Neuronal stem cell (in vitro differentiated cells): ENCODE data around the gene HERC3.
A peak's percentile ranks its signal among the peaks of the same experiment; 100 is the strongest.

ENCODE experiments used
- DNase-seq: peaks from one replicate; pipeline ENCODE4 v3.0.0-alpha.2; 2013; ENCODE audit warnings: low spot score
- H2AFZ ChIP-seq: one replicate; pipeline ENCODE4 v1.6.1; 2013; ENCODE audit warnings: mild to moderate bottlenecking, low read length, inconsistent platforms
- H2AK5ac ChIP-seq: 2 replicates; pipeline ENCODE4 v1.6.1; 2013; ENCODE audit warnings: low read depth, mild to moderate bottlenecking, inconsistent platforms, low read length, moderate library complexity, mixed read lengths
- H2BK120ac ChIP-seq: 2 replicates; pipeline ENCODE4 v1.6.1; 2013; ENCODE audit warnings: low read depth, mild to moderate bottlenecking, inconsistent platforms, low read length, moderate library complexity, mixed read lengths
- H2BK12ac ChIP-seq: one replicate; pipeline ENCODE4 v1.6.1; 2013; ENCODE audit warnings: low read length, inconsistent platforms
- H2BK15ac ChIP-seq: 2 replicates; pipeline ENCODE4 v1.6.1; 2013; ENCODE audit warnings: mild to moderate bottlenecking, low read length, inconsistent platforms, mixed read lengths
- H2BK5ac ChIP-seq: one replicate; pipeline ENCODE4 v1.6.1; 2013; ENCODE audit warnings: inconsistent platforms, mild to moderate bottlenecking, low read length, moderate library complexity
- H3K14ac ChIP-seq: one replicate; pipeline ENCODE4 v1.6.1; 2013; ENCODE audit warnings: low read length, inconsistent platforms
- H3K18ac ChIP-seq: 2 replicates; pipeline ENCODE4 v1.6.1; 2013; ENCODE audit warnings: low read length, inconsistent platforms
- H3K23ac ChIP-seq: 2 replicates; pipeline ENCODE4 v1.6.1; 2013; ENCODE audit warnings: low read depth, mild to moderate bottlenecking, mixed read lengths, low read length, inconsistent platforms; ENCODE audit not compliant: poor library complexity
- H3K27ac ChIP-seq: replicated peaks from 3 replicates; pipeline ENCODE4 v1.5.1; 2013; ENCODE audit warnings: low read length, inconsistent platforms
- H3K27me3 ChIP-seq, 3 experiments: 2 replicates each; pipeline ENCODE4 v1.6.1; 2013; ENCODE audit warnings: low read length in 3 of 3, mild to moderate bottlenecking in 2 of 3, inconsistent platforms in 1 of 3, low read depth in 1 of 3, mixed read lengths in 1 of 3, moderate library complexity in 1 of 3; ENCODE audit not compliant: control insufficient read depth in 3 of 3, insufficient read depth in 3 of 3
- H3K36me3 ChIP-seq, 2 donors: replicated peaks in 1 of 2; 2 replicates each; pipeline ENCODE4 v1.6.1; 2013; ENCODE audit warnings: low read length in 2 of 2; ENCODE audit not compliant: control insufficient read depth in 2 of 2, insufficient read depth in 2 of 2
- H3K4ac ChIP-seq: 2 replicates; pipeline ENCODE4 v1.6.1; 2013; ENCODE audit warnings: inconsistent platforms, mild to moderate bottlenecking, low read length, moderate library complexity
- H3K4me1 ChIP-seq, 2 donors: 1 replicate in 1 of 2; 2 replicates in 1 of 2; pipeline ENCODE4 v1.6.1; 2013; ENCODE audit warnings: low read length in 2 of 2, low read depth in 1 of 2; ENCODE audit not compliant: control insufficient read depth in 2 of 2, insufficient read depth in 1 of 2
- H3K4me2 ChIP-seq: one replicate; pipeline ENCODE4 v1.6.1; 2013; ENCODE audit warnings: mild to moderate bottlenecking, low read length, inconsistent platforms; ENCODE audit not compliant: insufficient read depth, poor library complexity, severe bottlenecking
- H3K4me3 ChIP-seq, 2 donors: 2 replicates each; pipeline ENCODE4 v1.5.1; 2013; ENCODE audit warnings: low read length in 2 of 2, mild to moderate bottlenecking in 2 of 2, inconsistent platforms in 1 of 2, moderate library complexity in 1 of 2
- H3K79me1 ChIP-seq: one replicate; pipeline ENCODE4 v1.6.1; 2013; ENCODE audit warnings: low read depth, mild to moderate bottlenecking, inconsistent platforms, low read length, moderate library complexity
- H3K9ac ChIP-seq: one replicate; pipeline ENCODE4 v1.6.1; 2013; ENCODE audit warnings: mild to moderate bottlenecking, low read depth, low read length, inconsistent platforms; ENCODE audit not compliant: poor library complexity
- H3K9me3 ChIP-seq, 2 donors: replicated peaks in 1 of 2; 2 replicates each; pipeline versions ENCODE3 to v1.6.1; 2013; ENCODE audit warnings: low read length in 2 of 2, mild to moderate bottlenecking in 2 of 2, inconsistent platforms in 1 of 2, low read depth in 1 of 2, mixed read lengths in 1 of 2, moderate library complexity in 1 of 2; ENCODE audit not compliant: control insufficient read depth in 2 of 2, insufficient read depth in 1 of 2
- H4K8ac ChIP-seq: one replicate; pipeline ENCODE4 v1.6.1; 2013; ENCODE audit warnings: low read depth, mild to moderate bottlenecking, inconsistent platforms, low read length, moderate library complexity
- H4K91ac ChIP-seq: one replicate; pipeline ENCODE4 v1.6.1; 2013; ENCODE audit warnings: low read length, low read depth, mild to moderate bottlenecking, inconsistent platforms; ENCODE audit not compliant: poor library complexity
- WGBS, 2 donors: extraction: QIAGEN DNeasy Blood & Tissue Kit; methylation state at CpG; one replicate each; pipeline ENCODE4 v1.1.7; 2013; ENCODE audit warnings: missing lambda C conversion rate in 2 of 2, mixed read lengths in 1 of 2; ENCODE audit not compliant: insufficient read length in 2 of 2, insufficient replicate concordance in 1 of 2; ENCODE audit errors: extremely low coverage in 2 of 2; 5-methylcytosine and 5-hydroxymethylcytosine counted together

HERC3 gene

DNA sequence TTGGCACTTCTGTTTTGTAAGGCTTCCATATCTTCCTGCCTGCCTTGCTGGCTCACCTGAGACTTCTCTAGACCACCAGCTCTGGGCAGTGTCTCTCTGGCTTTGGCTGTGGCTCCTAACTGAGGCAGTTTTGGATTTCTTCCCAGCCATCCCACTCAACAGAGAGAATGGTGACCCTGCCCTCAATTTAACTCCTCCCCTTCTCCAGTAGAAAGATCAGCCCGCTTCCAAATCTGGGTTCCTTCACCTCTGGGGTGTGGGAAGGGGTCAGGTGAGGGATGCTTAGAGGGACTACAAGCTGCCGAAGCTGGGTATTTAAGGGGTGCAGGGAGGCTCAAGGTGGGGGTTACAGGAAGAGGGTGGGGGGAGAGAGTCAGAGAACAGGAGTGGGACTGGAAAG, 81.6 kb downstream of the HERC3 start:
- WGBS, 2 donors: no CpG with 5 or more reads among the region's 2 CpGs
- H2AFZ ChIP-seq: no peak overlapping the region
- H3K4me2 ChIP-seq: no peak overlapping the region
- no peaks in the 10 kb centered on the region for H3K79me1 ChIP-seq
- H3K4me3 ChIP-seq: no peak overlapping the region
- no peak overlapping the region for H4K8ac ChIP-seq
- no peak overlapping the region for H2BK15ac ChIP-seq
- no peaks in the 10 kb centered on the region for H3K9me3 ChIP-seq
- H3K4ac ChIP-seq: no peak overlapping the region
- H2BK12ac ChIP-seq: no peak overlapping the region
- no peak overlapping the region for H4K91ac ChIP-seq
- no peak overlapping the region for H3K23ac ChIP-seq
- no peaks in the 10 kb centered on the region for H3K36me3 ChIP-seq
- DNase-seq: no peak
- no peaks in the 10 kb centered on the region for H3K27me3 ChIP-seq
- no peak overlapping the region for H3K9ac ChIP-seq
- no peak overlapping the region for H2BK120ac ChIP-seq
- no peak overlapping the region for H2AK5ac ChIP-seq
- no peak overlapping the region for H3K14ac ChIP-seq
- no peaks in the 10 kb centered on the region for H3K4me1 ChIP-seq
- no peak overlapping the region for H2BK5ac ChIP-seq
- H3K18ac ChIP-seq: no peak overlapping the region
- no peak overlapping the region for H3K27ac ChIP-seq

DNA sequence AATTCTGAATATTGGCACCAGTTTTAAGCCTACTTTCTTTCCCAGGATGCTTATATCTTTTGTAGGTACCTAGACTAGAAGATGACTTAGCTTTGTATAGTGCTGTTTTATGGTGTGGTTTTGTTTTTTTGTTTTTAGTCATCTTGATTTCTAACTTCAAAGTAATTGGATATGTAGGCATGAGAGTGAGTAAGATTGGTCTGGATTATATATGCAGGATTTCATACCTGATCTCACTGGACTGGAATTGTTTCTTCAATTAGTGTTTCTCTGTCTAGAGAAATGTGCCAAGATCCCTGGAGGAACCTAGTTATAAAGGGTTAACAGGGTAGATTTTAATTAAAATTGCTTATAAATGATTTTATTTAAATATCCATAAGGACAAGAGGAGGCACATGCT, 82.3 kb downstream of the HERC3 start:
- Histone ChIP-seq H3K18ac (no peak overlapping the region), H3K4me3 (no peak overlapping the region), H3K9ac (no peak overlapping the region), H3K4ac (no peak overlapping the region), H4K8ac (no peak overlapping the region), H2AFZ (no peak overlapping the region), H2BK120ac (no peak overlapping the region), H3K14ac (no peak overlapping the region), H3K79me1 (no peaks in the 10 kb centered on the region), H3K23ac (no peak overlapping the region), H4K91ac (no peak overlapping the region), H3K27ac (no peak overlapping the region), H2BK15ac (no peak overlapping the region), H3K36me3 (no peaks in the 10 kb centered on the region), H3K9me3 (no peaks in the 10 kb centered on the region), H2AK5ac (no peak overlapping the region), H3K27me3 (no peaks in the 10 kb centered on the region), H2BK5ac (no peak overlapping the region), H2BK12ac (no peak overlapping the region), H3K4me2 (no peak overlapping the region), H3K4me1 (no peaks in the 10 kb centered on the region)
- no peak for DNase-seq

DNA sequence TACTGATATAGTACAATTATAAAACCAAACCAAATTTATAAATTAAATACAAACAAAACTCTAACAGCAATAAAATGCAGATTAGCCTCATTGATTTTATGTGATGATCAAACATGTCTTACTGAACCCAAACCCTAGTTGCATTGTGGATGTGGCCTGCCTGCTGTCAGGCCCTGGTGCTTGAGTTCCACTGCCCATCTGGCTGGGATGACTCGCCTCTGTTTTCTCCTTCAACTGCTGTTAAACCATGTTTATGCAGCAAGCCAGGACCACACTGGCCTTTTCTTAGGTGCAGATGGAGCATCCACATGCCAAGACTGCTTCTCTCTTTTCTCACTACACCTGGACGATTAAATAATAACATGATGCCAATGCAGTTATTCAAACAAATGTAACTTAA, 82.7 kb downstream of the HERC3 start:
- Histone ChIP-seq H3K4me2 (no peak overlapping the region), H2BK15ac (no peak overlapping the region)

DNA sequence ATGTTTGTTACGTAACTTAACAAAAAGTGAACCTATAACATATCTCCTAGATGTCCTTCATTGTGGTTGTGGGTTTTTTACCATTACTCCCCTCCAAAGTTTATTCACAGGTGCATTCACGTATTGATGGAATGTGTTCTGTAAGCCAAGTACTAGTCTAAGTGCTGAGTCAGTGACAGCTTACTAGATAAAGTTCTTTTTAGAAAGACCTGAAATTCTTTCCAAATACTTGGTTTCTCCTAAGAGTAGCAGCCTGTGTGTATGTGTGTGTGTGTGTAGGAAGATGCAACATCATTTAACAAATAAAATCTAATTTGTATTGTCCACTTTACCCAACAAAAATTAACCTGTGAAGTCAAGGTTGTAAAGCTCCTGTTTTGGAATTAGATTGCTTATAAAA, 83.3 kb downstream of the HERC3 start:
- Histone ChIP-seq H3K4me3 (no peak overlapping the region), H3K9ac (no peak overlapping the region), H2AFZ (no peak overlapping the region), H2BK120ac (no peak overlapping the region), H3K23ac (no peak overlapping the region), H3K14ac (no peak overlapping the region), H3K4me2 (no peak overlapping the region), H2BK12ac (no peak overlapping the region), H3K79me1 (no peaks in the 10 kb centered on the region), H3K27me3 (no peaks in the 10 kb centered on the region), H3K9me3 (no peaks in the 10 kb centered on the region), H3K27ac (no peak overlapping the region), H2BK15ac (no peak overlapping the region), H2BK5ac (no peak overlapping the region), H3K36me3 (no peaks in the 10 kb centered on the region), H2AK5ac (no peak overlapping the region), H3K18ac (no peak overlapping the region), H3K4me1 (no peaks in the 10 kb centered on the region), H4K91ac (no peak overlapping the region), H3K4ac (no peak overlapping the region), H4K8ac (no peak overlapping the region)
- no CpG with 5 or more reads among the region's 2 CpGs for WGBS, 2 donors
- DNase-seq: no peak

More for the DNA sequence above, 82.7 kb downstream of the HERC3 start:
- H2BK120ac ChIP-seq: no peak overlapping the region
- no peaks in the 10 kb centered on the region for H3K9me3 ChIP-seq
- H4K91ac ChIP-seq: no peak overlapping the region
- no peaks in the 10 kb centered on the region for H3K36me3 ChIP-seq
- H3K4me1 ChIP-seq: no peaks in the 10 kb centered on the region
- DNase-seq: no peak
- no peak overlapping the region for H3K23ac ChIP-seq
- no peak overlapping the region for H3K18ac ChIP-seq
- H3K9ac ChIP-seq: peak overlapping the region; percentile 44
- H4K8ac ChIP-seq: no peak overlapping the region
- H2AK5ac ChIP-seq: no peak overlapping the region
- no peak overlapping the region for H2BK5ac ChIP-seq
- H2BK12ac ChIP-seq: no peak overlapping the region
- no peak overlapping the region for H3K14ac ChIP-seq
- H3K27ac ChIP-seq: no peak overlapping the region
- H3K79me1 ChIP-seq: no peaks in the 10 kb centered on the region
- WGBS, 2 donors: no CpG with 5 or more reads among the region's 2 CpGs
- H3K27me3 ChIP-seq: no peaks in the 10 kb centered on the region
- H2AFZ ChIP-seq: no peak overlapping the region
- H3K4me3 ChIP-seq: no peak overlapping the region
- no peak overlapping the region for H3K4ac ChIP-seq
